ENCODE results near the gene TSHZ2. TPM values are rescaled to one million over a fixed set of nuclear protein-coding genes. Genes with fewer than 3 reads are reported as not detected.

The TSHZ2 gene
- total RNA-seq, 1 experiment from 2014 or later: 0.07 TPM

GRCh38 chr20:53069132-53069531 is 97.0 kb downstream of the TSHZ2 start:
- peaks cover 9 to 11% of the 10 kb centered on the region in 2 experiments for H3K4me1 Mint-ChIP-seq
- Histone ChIP-seq H2BK12ac (ENCODE audit: insufficient read length, low read depth, low read length) (no peak overlapping the region), H3K18ac (ENCODE audit: insufficient read length, low read depth, low read length) (no peak overlapping the region), H3K4me1 (ENCODE audit: insufficient read depth, low read length) (peaks cover 3% of the 10 kb centered on the region; the same call in 1 of the 2 replicates), H3K4me2 (ENCODE audit: insufficient read depth, insufficient read length, low read length) (no peak overlapping the region), H4K8ac (replicated peaks; ENCODE audit: insufficient read length, low read depth, low read length) (no peak overlapping the region), H3K56ac (ENCODE audit: insufficient read length, low read depth, low read length) (no peak overlapping the region), H3T11ph (ENCODE audit: low read length) (no peak overlapping the region), H3K23me2 (ENCODE audit: insufficient read length, low read depth, low read length, poor library complexity, severe bottlenecking) (no peaks in the 10 kb centered on the region), H3K14ac (ENCODE audit: insufficient read depth, low read length) (no peak overlapping the region), H4K20me1 (ENCODE audit: control insufficient read depth, insufficient read depth, insufficient read length) (no peaks in the 10 kb centered on the region), H3K9ac (ENCODE audit: extremely low read depth, insufficient read length, low read length) (no peak overlapping the region), H2BK120ac (ENCODE audit: low read depth, low read length, poor library complexity, severe bottlenecking) (no peak overlapping the region), H3K4ac (ENCODE audit: low read depth, low read length) (no peak overlapping the region), H2BK5ac (ENCODE audit: insufficient read length, low read length) (no peak overlapping the region), H3K27me3 (ENCODE audit: insufficient read depth, low read length) (no peaks in the 10 kb centered on the region), H3K9me3 (ENCODE audit: control insufficient read depth, low read depth, low read length) (no peaks in the 10 kb centered on the region), H3K79me1 (ENCODE audit: insufficient read depth, low read depth, low read length, poor library complexity, severe bottlenecking) (no peaks in the 10 kb centered on the region), H4K91ac (ENCODE audit: insufficient read length, low read depth, low read length) (no peak overlapping the region), H2AFZ (ENCODE audit: low read length) (no peak overlapping the region), H4K5ac (ENCODE audit: insufficient read length, low read depth, low read length) (no peak overlapping the region), H3K27ac (ENCODE audit: insufficient read length, low read depth, low read length) (no peak overlapping the region), H2BK20ac (ENCODE audit: low read depth, low read length, poor library complexity, severe bottlenecking) (no peak overlapping the region), H3K23ac (ENCODE audit: insufficient read length, low read depth, low read length) (no peak overlapping the region), H3K79me2 (ENCODE audit: insufficient read depth, low read length) (no peaks in the 10 kb centered on the region), H2BK15ac (ENCODE audit: low read depth, low read length) (no peak overlapping the region), H2AK5ac (ENCODE audit: insufficient read length, low read length) (no peak overlapping the region)
- TF ChIP-seq, protein P1, sequence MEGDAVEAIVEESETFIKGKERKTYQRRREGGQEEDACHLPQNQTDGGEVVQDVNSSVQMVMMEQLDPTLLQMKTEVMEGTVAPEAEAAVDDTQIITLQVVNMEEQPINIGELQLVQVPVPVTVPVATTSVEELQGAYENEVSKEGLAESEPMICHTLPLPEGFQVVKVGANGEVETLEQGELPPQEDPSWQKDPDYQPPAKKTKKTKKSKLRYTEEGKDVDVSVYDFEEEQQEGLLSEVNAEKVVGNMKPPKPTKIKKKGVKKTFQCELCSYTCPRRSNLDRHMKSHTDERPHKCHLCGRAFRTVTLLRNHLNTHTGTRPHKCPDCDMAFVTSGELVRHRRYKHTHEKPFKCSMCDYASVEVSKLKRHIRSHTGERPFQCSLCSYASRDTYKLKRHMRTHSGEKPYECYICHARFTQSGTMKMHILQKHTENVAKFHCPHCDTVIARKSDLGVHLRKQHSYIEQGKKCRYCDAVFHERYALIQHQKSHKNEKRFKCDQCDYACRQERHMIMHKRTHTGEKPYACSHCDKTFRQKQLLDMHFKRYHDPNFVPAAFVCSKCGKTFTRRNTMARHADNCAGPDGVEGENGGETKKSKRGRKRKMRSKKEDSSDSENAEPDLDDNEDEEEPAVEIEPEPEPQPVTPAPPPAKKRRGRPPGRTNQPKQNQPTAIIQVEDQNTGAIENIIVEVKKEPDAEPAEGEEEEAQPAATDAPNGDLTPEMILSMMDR (conservative IDR thresholded peaks at IDR 0.05): no peak
- H3K27me3 Mint-ChIP-seq (ENCODE audit: low read depth): peaks cover 1% of the 10 kb centered on the region
- H3K36me3 Mint-ChIP-seq (ENCODE audit: insufficient read depth in 1 of 3, low read depth in 3 of 3): peaks cover 0 to 12% (median 2%) of the 10 kb centered on the region in 3 experiments; a peak in 3 of 7 replicates
- H3K27ac Mint-ChIP-seq: no peak overlapping the region
- H3K9me3 Mint-ChIP-seq: peaks cover 3 to 8% of the 10 kb centered on the region in 2 experiments; a peak in 3 of 5 replicates
- WGBS (ENCODE audit: extremely low coverage, insufficient read length, low lambda C conversion rate): no CpG with 5 or more reads among the region's 7 CpGs
- no peak for DNase-seq
- H3K4me3 Mint-ChIP-seq: no peak overlapping the region

All from H9 (cell line).